ENCODE measurements around the gene HOXA6. TPM values are rescaled to one million over a fixed set of nuclear protein-coding genes. Genes with fewer than 3 reads are reported as not detected.
A peak's percentile ranks its signal among the peaks of the same experiment; 100 is the strongest.

HOXA6 gene
- total RNA-seq, 1 experiment from 2014 or later = 12.7 TPM

- ChIA-PET CTCF (interaction anchor here (1.4 to 2.0 kb wide), 2 partner anchors 11 to 909 kb away, joined by 7 to 9 read pairs; no protein-coding TSS in a partner anchor), RAD21 (ENCODE audit: low non-redundant PET in 1 of 2, low total read pairs in 2 of 2, uncharacterized antibody in 2 of 2, unreplicated experiment in 2 of 2) (interaction anchor here in 1 of 2 experiments (1.4 kb wide), 1 partner anchor 12 kb away, joined by 7 read pairs; no protein-coding TSS in a partner anchor), POLR2A (interaction anchor here (1.2 to 1.4 kb wide), 2 partner anchors 10 to 16 kb away, joined by 5 to 7 read pairs; partner anchors contain the start of gene HOXA10)
- peaks cover 25 to 48% of the 10 kb centered on the region in 2 experiments for H3K4me1 ChIP-seq (ENCODE audit: control insufficient read depth in 1 of 2, insufficient read depth in 2 of 2, low read length in 2 of 2)
- H3K79me2 ChIP-seq (ENCODE audit: insufficient read depth, low read length) = peaks cover 19% of the 10 kb centered on the region; the same call in 1 of the 2 replicates
- DNase-seq (ENCODE audit: low read depth, low spot score) (no peak), ATAC-seq (peak; percentile 66)
- intact Hi-C loops (cut with micrococcal nuclease) = no loop called here
- peak overlapping the region; percentile 70 to 85 for H3K4me3 ChIP-seq (replicated peaks in 1 of 2; ENCODE audit: low read depth in 1 of 2, low read length in 2 of 2)
- BruUV-seq (replicated peaks) = no TSS peak
- no peaks in the 10 kb centered on the region for H3K27me3 ChIP-seq (ENCODE audit: insufficient read depth, low read length)
- peak overlapping the region; percentile 85 for H3K9ac ChIP-seq (ENCODE audit: low read length)
- H3K4me2 ChIP-seq (ENCODE audit: low read length) = peak overlapping the region; percentile 100
- no peaks in the 10 kb centered on the region for H4K20me1 ChIP-seq (ENCODE audit: insufficient read depth)
- no peaks in the 10 kb centered on the region for H3K9me3 ChIP-seq (ENCODE audit: control insufficient read depth in 1 of 2, insufficient read depth in 1 of 2, low read depth in 1 of 2, low read length in 2 of 2)
- peak overlapping the region; percentile 88 for H3K27ac ChIP-seq (ENCODE audit: low read depth, low read length)
- no peaks in the 10 kb centered on the region for H3K9me2 ChIP-seq (ENCODE audit: insufficient read depth)
- H3K36me3 ChIP-seq (ENCODE audit: control insufficient read depth in 1 of 2, insufficient read depth in 2 of 2, low read length in 2 of 2) = no peaks in the 10 kb centered on the region
- peak overlapping the region; percentile 78 for H2AFZ ChIP-seq (ENCODE audit: low read depth, low read length, poor library complexity, severe bottlenecking)
- TF ChIP-seq TCF7L2 (IDR thresholded peaks at IDR 0.05; ENCODE audit: borderline replicate concordance, extremely low read depth, insufficient read depth, insufficient read length) = peak; percentile 37
- TF ChIP-seq ZFX (IDR thresholded peaks at IDR 0.05) = peak; percentile 78
- TF ChIP-seq CBX3 (IDR thresholded peaks at IDR 0.05; ENCODE audit: low read depth) = no peak
- peak; percentile 89 for TF ChIP-seq EGR1 (IDR thresholded peaks at IDR 0.05; ENCODE audit: low read depth)
- TF ChIP-seq, protein P1, sequence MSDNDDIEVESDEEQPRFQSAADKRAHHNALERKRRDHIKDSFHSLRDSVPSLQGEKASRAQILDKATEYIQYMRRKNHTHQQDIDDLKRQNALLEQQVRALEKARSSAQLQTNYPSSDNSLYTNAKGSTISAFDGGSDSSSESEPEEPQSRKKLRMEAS (IDR thresholded peaks at IDR 0.05) = peak; percentile 48; the same call in 1 of the 2 replicates
- no peak; the same call in 1 of the 2 replicates for TF ChIP-seq POLR2AphosphoS5 (IDR thresholded peaks at IDR 0.05; ENCODE audit: low read depth, low read length)
- TF ChIP-seq, protein P2, sequence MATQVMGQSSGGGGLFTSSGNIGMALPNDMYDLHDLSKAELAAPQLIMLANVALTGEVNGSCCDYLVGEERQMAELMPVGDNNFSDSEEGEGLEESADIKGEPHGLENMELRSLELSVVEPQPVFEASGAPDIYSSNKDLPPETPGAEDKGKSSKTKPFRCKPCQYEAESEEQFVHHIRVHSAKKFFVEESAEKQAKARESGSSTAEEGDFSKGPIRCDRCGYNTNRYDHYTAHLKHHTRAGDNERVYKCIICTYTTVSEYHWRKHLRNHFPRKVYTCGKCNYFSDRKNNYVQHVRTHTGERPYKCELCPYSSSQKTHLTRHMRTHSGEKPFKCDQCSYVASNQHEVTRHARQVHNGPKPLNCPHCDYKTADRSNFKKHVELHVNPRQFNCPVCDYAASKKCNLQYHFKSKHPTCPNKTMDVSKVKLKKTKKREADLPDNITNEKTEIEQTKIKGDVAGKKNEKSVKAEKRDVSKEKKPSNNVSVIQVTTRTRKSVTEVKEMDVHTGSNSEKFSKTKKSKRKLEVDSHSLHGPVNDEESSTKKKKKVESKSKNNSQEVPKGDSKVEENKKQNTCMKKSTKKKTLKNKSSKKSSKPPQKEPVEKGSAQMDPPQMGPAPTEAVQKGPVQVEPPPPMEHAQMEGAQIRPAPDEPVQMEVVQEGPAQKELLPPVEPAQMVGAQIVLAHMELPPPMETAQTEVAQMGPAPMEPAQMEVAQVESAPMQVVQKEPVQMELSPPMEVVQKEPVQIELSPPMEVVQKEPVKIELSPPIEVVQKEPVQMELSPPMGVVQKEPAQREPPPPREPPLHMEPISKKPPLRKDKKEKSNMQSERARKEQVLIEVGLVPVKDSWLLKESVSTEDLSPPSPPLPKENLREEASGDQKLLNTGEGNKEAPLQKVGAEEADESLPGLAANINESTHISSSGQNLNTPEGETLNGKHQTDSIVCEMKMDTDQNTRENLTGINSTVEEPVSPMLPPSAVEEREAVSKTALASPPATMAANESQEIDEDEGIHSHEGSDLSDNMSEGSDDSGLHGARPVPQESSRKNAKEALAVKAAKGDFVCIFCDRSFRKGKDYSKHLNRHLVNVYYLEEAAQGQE (IDR thresholded peaks at IDR 0.05; ENCODE audit: low read depth) = no peak
These were observed 36.9 kb upstream of the HOXA6 start for GRCh38 chr7:27184337-27185012.

Measured in HCT116 (cell line).